ENCODE data around the gene PTOV1. TPM values are rescaled to one million over a fixed set of nuclear protein-coding genes. Genes with fewer than 3 reads are reported as not detected.

The PTOV1 gene
- total RNA-seq, 1 donor from 2014 or later, result 63.7 TPM

- Histone ChIP-seq H3K9ac (ENCODE audit: low read depth in 1 of 3, low read length in 3 of 3) (no peak overlapping the region), H3K4me3 (ENCODE audit: low read length in 3 of 3) (no peak overlapping the region)
These were observed 32.1 kb downstream of the PTOV1 start for GRCh38 chr19:49883094-49883493.

GRCh38 chr19:49884109-49884508 lies 33.1 kb downstream of the PTOV1 start:
- no peaks in the 10 kb centered on the region for H3K27me3 ChIP-seq (ENCODE audit: control insufficient read depth in 3 of 3, insufficient read depth in 3 of 3, low read length in 3 of 3)
- H3K4me1 ChIP-seq (ENCODE audit: control insufficient read depth in 3 of 3, insufficient read depth in 3 of 3, low read length in 3 of 3), result peaks cover 2 to 10% (median 6%) of the 10 kb centered on the region in 3 donors
- peaks cover 65 to 86% (median 71%) of the 10 kb centered on the region in 3 donors for H3K36me3 ChIP-seq (ENCODE audit: control insufficient read depth in 3 of 3, insufficient read depth in 3 of 3, low read length in 3 of 3)
- H3K27ac ChIP-seq (ENCODE audit: low read depth, low read length), result no peak overlapping the region
- H3K9me3 ChIP-seq (ENCODE audit: control insufficient read depth in 3 of 3, low read length in 3 of 3), result peaks cover 0 to 5% (median 0%) of the 10 kb centered on the region in 3 donors
- no peak overlapping the region for H3K9ac ChIP-seq (ENCODE audit: low read depth in 1 of 3, low read length in 3 of 3)
- no peak overlapping the region for H3K4me3 ChIP-seq (ENCODE audit: low read length in 3 of 3)

More at GRCh38 chr19:49883094-49883493, 32.1 kb downstream of the PTOV1 start:
- H3K4me1 ChIP-seq (ENCODE audit: control insufficient read depth in 3 of 3, insufficient read depth in 3 of 3, low read length in 3 of 3), result peaks cover 12 to 20% (median 16%) of the 10 kb centered on the region in 3 donors
- H3K27me3 ChIP-seq (ENCODE audit: control insufficient read depth in 3 of 3, insufficient read depth in 3 of 3, low read length in 3 of 3), result no peaks in the 10 kb centered on the region
- H3K36me3 ChIP-seq (ENCODE audit: control insufficient read depth in 3 of 3, insufficient read depth in 3 of 3, low read length in 3 of 3), result peaks cover 68 to 90% (median 77%) of the 10 kb centered on the region in 3 donors
- H3K27ac ChIP-seq (ENCODE audit: low read depth, low read length), result no peak overlapping the region
- peaks cover 0 to 5% (median 0%) of the 10 kb centered on the region in 3 donors for H3K9me3 ChIP-seq (ENCODE audit: control insufficient read depth in 3 of 3, low read length in 3 of 3)

DNA sequence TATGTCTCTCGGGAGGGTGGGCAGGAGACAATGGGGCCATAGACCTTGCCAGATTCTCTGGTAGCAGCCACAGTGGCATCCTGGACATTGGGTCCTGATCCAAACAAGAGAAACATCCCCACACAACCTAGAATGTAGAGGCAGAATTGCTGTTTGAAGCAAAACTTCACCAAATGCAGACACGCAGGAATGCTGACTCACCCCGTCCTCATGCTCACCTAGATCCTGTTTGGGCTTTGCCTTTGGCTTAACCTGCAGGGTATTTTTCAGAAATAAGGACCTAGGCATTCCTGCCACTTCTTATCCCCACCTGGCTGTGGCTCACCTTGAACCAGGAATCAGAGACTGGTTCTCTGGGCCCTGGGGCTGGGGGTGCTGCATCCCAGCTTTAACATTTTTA lies 33.8 kb downstream of the PTOV1 start:
- Histone ChIP-seq H3K4me3 (ENCODE audit: low read length in 3 of 3) (no peak overlapping the region), H3K27ac (ENCODE audit: low read depth, low read length) (no peak overlapping the region), H3K9me3 (ENCODE audit: control insufficient read depth in 3 of 3, low read length in 3 of 3) (peaks cover 0 to 5% (median 0%) of the 10 kb centered on the region in 3 donors), H3K4me1 (ENCODE audit: control insufficient read depth in 3 of 3, insufficient read depth in 3 of 3, low read length in 3 of 3) (peaks cover under 1 to 9% (median 6%) of the 10 kb centered on the region in 3 donors), H3K9ac (ENCODE audit: low read depth in 1 of 3, low read length in 3 of 3) (no peak overlapping the region), H3K36me3 (ENCODE audit: control insufficient read depth in 3 of 3, insufficient read depth in 3 of 3, low read length in 3 of 3) (peaks cover 59 to 80% (median 66%) of the 10 kb centered on the region in 3 donors), H3K27me3 (ENCODE audit: control insufficient read depth in 3 of 3, insufficient read depth in 3 of 3, low read length in 3 of 3) (no peaks in the 10 kb centered on the region)

DNA sequence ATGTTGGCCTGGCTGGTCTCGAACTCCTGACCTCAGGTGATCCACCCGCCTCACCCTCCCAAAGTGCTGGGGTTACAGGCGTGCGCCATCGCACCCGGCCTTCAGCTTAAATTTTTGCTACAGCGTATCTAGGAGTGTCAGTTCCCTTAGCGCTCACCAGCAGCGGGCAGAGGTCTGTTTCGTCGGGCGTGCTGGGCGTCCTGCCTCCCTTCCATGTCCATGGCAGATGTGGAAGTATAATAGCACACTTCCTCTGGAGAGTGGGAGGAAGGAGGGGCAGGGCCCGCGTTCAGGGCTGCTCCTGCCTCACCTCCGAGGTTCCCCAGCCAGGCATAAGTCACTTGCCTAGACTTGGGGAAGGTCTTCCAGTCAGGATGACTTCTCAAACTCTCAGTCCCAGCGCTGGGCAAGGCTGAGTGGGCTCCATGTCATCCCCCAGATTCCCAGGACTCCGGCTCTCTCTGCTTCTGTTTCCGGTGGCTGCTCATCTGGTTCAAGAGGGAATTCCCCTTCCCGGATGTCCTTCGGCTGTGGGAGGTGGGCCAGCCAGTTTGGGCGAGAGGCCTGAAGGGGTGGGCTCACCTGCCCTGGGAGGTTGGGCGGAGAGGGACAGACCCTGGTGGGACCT lies 36.2 kb downstream of the PTOV1 start:
- H3K4me1 ChIP-seq (ENCODE audit: control insufficient read depth in 3 of 3, insufficient read depth in 3 of 3, low read length in 3 of 3), result peaks cover 6 to 11% (median 10%) of the 10 kb centered on the region in 3 donors
- peaks cover 0 to 9% (median 7%) of the 10 kb centered on the region in 3 donors for H3K27me3 ChIP-seq (ENCODE audit: control insufficient read depth in 3 of 3, insufficient read depth in 3 of 3, low read length in 3 of 3)
- no peak overlapping the region for H3K4me3 ChIP-seq (ENCODE audit: low read length in 3 of 3)
- peaks cover 35 to 57% (median 43%) of the 10 kb centered on the region in 3 donors for H3K36me3 ChIP-seq (ENCODE audit: control insufficient read depth in 3 of 3, insufficient read depth in 3 of 3, low read length in 3 of 3)
- H3K27ac ChIP-seq (ENCODE audit: low read depth, low read length), result no peak overlapping the region
- H3K9ac ChIP-seq (ENCODE audit: low read depth in 1 of 3, low read length in 3 of 3), result no peak overlapping the region
- H3K9me3 ChIP-seq (ENCODE audit: control insufficient read depth in 3 of 3, low read length in 3 of 3), result peaks cover 0 to 5% (median 0%) of the 10 kb centered on the region in 3 donors

DNA sequence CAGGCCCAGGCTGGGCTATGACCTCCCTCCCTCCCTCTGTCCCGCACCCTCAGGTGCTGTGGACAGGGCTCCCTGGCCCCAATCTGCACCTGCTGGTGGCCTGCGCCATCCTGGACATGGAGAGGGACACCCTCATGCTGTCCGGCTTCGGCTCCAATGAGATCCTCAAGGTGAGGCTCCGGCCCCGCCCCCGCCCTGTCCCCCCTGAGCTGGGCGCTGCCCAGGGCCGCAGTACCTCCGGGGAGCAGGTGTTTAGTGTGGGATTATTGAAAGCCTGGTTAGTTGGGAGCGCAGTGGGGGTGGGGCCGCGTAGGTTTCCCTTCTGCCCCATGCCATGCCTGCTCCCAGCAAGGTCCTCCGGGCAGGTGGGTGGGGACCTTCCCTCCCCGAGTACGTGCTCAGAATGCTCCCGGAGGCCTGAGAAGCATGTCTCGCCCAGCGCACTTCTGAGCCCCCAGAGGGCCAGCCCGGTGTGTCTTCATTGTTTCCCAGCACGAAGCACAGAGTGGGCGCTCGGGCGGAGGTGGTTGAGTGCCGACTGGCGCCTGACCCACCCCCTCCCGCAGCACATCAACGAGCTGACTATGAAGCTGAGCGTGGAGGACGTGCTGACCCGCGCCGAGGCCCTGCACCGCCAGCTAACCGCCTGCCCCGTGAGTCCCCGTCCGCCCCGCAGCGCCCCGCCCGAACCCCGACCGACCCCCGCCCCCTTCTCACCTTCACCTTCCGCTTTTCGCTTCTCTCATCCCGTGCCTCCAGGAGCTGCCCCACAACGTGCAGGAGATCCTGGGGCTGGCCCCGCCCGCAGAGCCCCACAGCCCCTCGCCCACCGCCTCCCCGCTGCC lies 36.9 kb downstream of the PTOV1 start:
- no peak overlapping the region for H3K9ac ChIP-seq (ENCODE audit: low read depth in 1 of 3, low read length in 3 of 3)
- peaks cover 0 to 3% (median 0%) of the 10 kb centered on the region in 3 donors for H3K9me3 ChIP-seq (ENCODE audit: control insufficient read depth in 3 of 3, low read length in 3 of 3)
- peaks cover 0 to 9% (median 7%) of the 10 kb centered on the region in 3 donors for H3K27me3 ChIP-seq (ENCODE audit: control insufficient read depth in 3 of 3, insufficient read depth in 3 of 3, low read length in 3 of 3)
- peaks cover 28 to 49% (median 36%) of the 10 kb centered on the region in 3 donors for H3K36me3 ChIP-seq (ENCODE audit: control insufficient read depth in 3 of 3, insufficient read depth in 3 of 3, low read length in 3 of 3)
- no peak overlapping the region for H3K27ac ChIP-seq (ENCODE audit: low read depth, low read length)
- H3K4me1 ChIP-seq (ENCODE audit: control insufficient read depth in 3 of 3, insufficient read depth in 3 of 3, low read length in 3 of 3), result peaks cover 6 to 11% (median 10%) of the 10 kb centered on the region in 3 donors
- H3K4me3 ChIP-seq (ENCODE audit: low read length in 3 of 3), result no peak overlapping the region

GRCh38 chr19:49888510-49888824 lies 37.5 kb downstream of the PTOV1 start:
- H3K9me3 ChIP-seq (ENCODE audit: control insufficient read depth in 3 of 3, low read length in 3 of 3), result no peaks in the 10 kb centered on the region
- H3K27ac ChIP-seq (ENCODE audit: low read depth, low read length), result no peak overlapping the region
- H3K36me3 ChIP-seq (ENCODE audit: control insufficient read depth in 3 of 3, insufficient read depth in 3 of 3, low read length in 3 of 3), result peaks cover 22 to 43% (median 30%) of the 10 kb centered on the region in 3 donors
- no peak overlapping the region for H3K9ac ChIP-seq (ENCODE audit: low read depth in 1 of 3, low read length in 3 of 3)
- H3K4me1 ChIP-seq (ENCODE audit: control insufficient read depth in 3 of 3, insufficient read depth in 3 of 3, low read length in 3 of 3), result peaks cover 6 to 11% (median 10%) of the 10 kb centered on the region in 3 donors
- peaks cover 0 to 9% (median 7%) of the 10 kb centered on the region in 3 donors for H3K27me3 ChIP-seq (ENCODE audit: control insufficient read depth in 3 of 3, insufficient read depth in 3 of 3, low read length in 3 of 3)
- H3K4me3 ChIP-seq (ENCODE audit: low read length in 3 of 3), result no peak overlapping the region

GRCh38 chr19:49889038-49889686 lies 38.2 kb downstream of the PTOV1 start:
- Histone ChIP-seq H3K27me3 (ENCODE audit: control insufficient read depth in 3 of 3, insufficient read depth in 3 of 3, low read length in 3 of 3) (peaks cover 0 to 9% (median 7%) of the 10 kb centered on the region in 3 donors), H3K4me3 (ENCODE audit: low read length in 3 of 3) (no peak overlapping the region)

DNA sequence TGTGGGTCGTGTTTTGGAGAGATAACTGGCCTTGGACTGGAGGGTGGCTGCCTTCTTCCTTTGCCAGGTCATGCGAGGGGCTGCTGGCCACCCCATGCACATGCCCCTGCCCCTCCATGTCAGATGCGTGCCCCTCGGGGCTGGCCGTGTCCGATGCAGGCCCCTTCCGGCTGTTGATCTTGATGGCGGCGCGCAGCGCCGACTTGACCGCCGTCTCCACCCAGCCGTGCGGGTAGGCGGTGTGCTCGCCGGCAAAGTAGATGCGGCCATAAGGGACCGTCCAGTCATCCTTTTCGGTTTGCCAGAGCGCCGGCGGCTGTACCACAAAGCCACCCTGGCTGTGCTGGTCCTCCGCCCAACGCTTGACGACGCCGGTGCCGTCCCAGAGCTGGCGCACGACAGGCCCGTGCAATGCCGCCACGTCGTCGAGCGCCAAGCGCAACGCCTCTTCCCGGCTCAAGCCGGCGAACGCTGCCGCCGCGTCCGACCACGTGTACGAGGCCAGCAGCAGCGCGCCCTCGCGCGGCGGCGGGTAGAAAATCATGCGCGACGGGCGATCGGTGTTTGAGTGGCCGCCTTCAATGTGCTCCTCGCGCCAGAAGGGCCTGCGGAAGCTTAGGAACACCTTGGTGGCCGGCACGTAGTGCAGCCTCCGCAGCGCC lies 38.9 kb downstream of the PTOV1 start:
- H3K27me3 ChIP-seq (ENCODE audit: control insufficient read depth in 3 of 3, insufficient read depth in 3 of 3, low read length in 3 of 3), result peaks cover 0 to 9% (median 7%) of the 10 kb centered on the region in 3 donors
- peak overlapping the region in 1 of 3 donors; percentile 45 for H3K9ac ChIP-seq (ENCODE audit: low read depth in 1 of 3, low read length in 3 of 3)
- peaks cover 9 to 30% (median 17%) of the 10 kb centered on the region in 3 donors for H3K36me3 ChIP-seq (ENCODE audit: control insufficient read depth in 3 of 3, insufficient read depth in 3 of 3, low read length in 3 of 3)
- H3K4me3 ChIP-seq (ENCODE audit: low read length in 3 of 3), result peak overlapping the region; percentile 43 to 65 (median 57)
- no peak overlapping the region for H3K27ac ChIP-seq (ENCODE audit: low read depth, low read length)
- no peaks in the 10 kb centered on the region for H3K9me3 ChIP-seq (ENCODE audit: control insufficient read depth in 3 of 3, low read length in 3 of 3)
- H3K4me1 ChIP-seq (ENCODE audit: control insufficient read depth in 3 of 3, insufficient read depth in 3 of 3, low read length in 3 of 3), result peaks cover 6 to 11% (median 10%) of the 10 kb centered on the region in 3 donors

More at GRCh38 chr19:49889038-49889686, 38.2 kb downstream of the PTOV1 start:
- Histone ChIP-seq H3K9me3 (ENCODE audit: control insufficient read depth in 3 of 3, low read length in 3 of 3) (no peaks in the 10 kb centered on the region), H3K9ac (ENCODE audit: low read depth in 1 of 3, low read length in 3 of 3) (no peak overlapping the region), H3K36me3 (ENCODE audit: control insufficient read depth in 3 of 3, insufficient read depth in 3 of 3, low read length in 3 of 3) (peaks cover 15 to 36% (median 23%) of the 10 kb centered on the region in 3 donors), H3K27ac (ENCODE audit: low read depth, low read length) (no peak overlapping the region), H3K4me1 (ENCODE audit: control insufficient read depth in 3 of 3, insufficient read depth in 3 of 3, low read length in 3 of 3) (peaks cover 6 to 11% (median 10%) of the 10 kb centered on the region in 3 donors)

Measured in skeletal muscle tissue (tissue), 4 donors.